Activated CD4-positive, alpha-beta T cell treated with anti-CD3 and anti-CD28 coated beads, Interleukin-2, amount 50 U/mL, for 1 hour (primary cell): ENCODE measurements around the gene ARFGAP2.

Experiments
- DNase-seq: peaks from one replicate; pipeline ENCODE4 v3.0.0-alpha.2; 2020

The ARFGAP2 gene

GRCh38 chr11:47166368-47166767 lies 10.3 kb downstream of the ARFGAP2 start:
- DNase-seq, result no peak

GRCh38 chr11:47165253-47165840 lies 11.3 kb downstream of the ARFGAP2 start:
- no peak for DNase-seq

- no peak for DNase-seq
Measured at GRCh38 chr11:47164321-47164720, 12.4 kb downstream of the ARFGAP2 start.

GRCh38 chr11:47163898-47164297 lies 12.8 kb downstream of the ARFGAP2 start:
- DNase-seq, result no peak

- no peak for DNase-seq
Measured at GRCh38 chr11:47163193-47163592, 13.5 kb downstream of the ARFGAP2 start.

- no peak for DNase-seq
Measured at GRCh38 chr11:47162426-47162825, 14.3 kb downstream of the ARFGAP2 start.

- DNase-seq, result no peak
Measured at GRCh38 chr11:47161890-47162289, 14.8 kb downstream of the ARFGAP2 start.

GRCh38 chr11:47161134-47161854 lies 15.4 kb downstream of the ARFGAP2 start:
- DNase-seq, result peak; percentile 57

- no peak for DNase-seq
Measured at GRCh38 chr11:47160753-47161133, 15.9 kb downstream of the ARFGAP2 start.

GRCh38 chr11:47158242-47158641 lies 18.4 kb downstream of the ARFGAP2 start:
- no peak for DNase-seq

GRCh38 chr11:47157805-47158204 lies 18.9 kb downstream of the ARFGAP2 start:
- no peak for DNase-seq

- no peak for DNase-seq
Measured at GRCh38 chr11:47156951-47157350, 19.7 kb downstream of the ARFGAP2 start.

GRCh38 chr11:47156333-47156732 lies 20.3 kb downstream of the ARFGAP2 start:
- no peak for DNase-seq

GRCh38 chr11:47155879-47156278 lies 20.8 kb downstream of the ARFGAP2 start:
- DNase-seq, result no peak

- no peak for DNase-seq
Measured at GRCh38 chr11:47154616-47155570, 21.8 kb downstream of the ARFGAP2 start.

- peak; percentile 50 for DNase-seq
Measured at GRCh38 chr11:47152953-47153950, 23.4 kb downstream of the ARFGAP2 start.

GRCh38 chr11:47152126-47152952 lies 24.3 kb downstream of the ARFGAP2 start:
- DNase-seq, result no peak

- no peak for DNase-seq
Measured at GRCh38 chr11:47149782-47150181, 26.9 kb downstream of the ARFGAP2 start.

GRCh38 chr11:47148903-47149531 lies 27.7 kb downstream of the ARFGAP2 start:
- no peak for DNase-seq

GRCh38 chr11:47148270-47148669 lies 28.4 kb downstream of the ARFGAP2 start:
- DNase-seq, result no peak

- DNase-seq, result no peak
Measured at GRCh38 chr11:47147681-47148080, 29.0 kb downstream of the ARFGAP2 start.
